ENCODE measurements around the gene SSTR4. TPM values are rescaled to one million over a fixed set of nuclear protein-coding genes. Genes with fewer than 3 reads are reported as not detected.

SSTR4 gene
- total and polyA plus RNA-seq, 2 of the 13 experiments (the other 11 are each of a cell fraction or from before 2014, with no cell fraction given), result not detected

- POLR2A ChIA-PET, result no interaction called here
- Histone ChIP-seq H3K79me2 (ENCODE audit: insufficient read depth, low read length) (no peaks in the 10 kb centered on the region), H3K4me3 (replicated peaks in 1 of 3; ENCODE audit: insufficient read depth in 1 of 3, low read depth in 2 of 3, low read length in 3 of 3) (no peak overlapping the region), H3K4me2 (ENCODE audit: low read depth, low read length) (no peak overlapping the region), H2AFZ (ENCODE audit: low read length) (no peak overlapping the region), H4K20me1 (ENCODE audit: insufficient read depth, low read length) (no peaks in the 10 kb centered on the region), H3K4me1 (ENCODE audit: insufficient read depth, low read length) (no peaks in the 10 kb centered on the region), H3K27ac (ENCODE audit: extremely low read length, insufficient read depth, low read length) (no peak overlapping the region), H3K36me3 (replicated peaks in 1 of 2; ENCODE audit: control insufficient read depth in 1 of 2, insufficient read depth in 2 of 2, low read length in 2 of 2) (no peaks in the 10 kb centered on the region), H3K27me3 (ENCODE audit: control insufficient read depth in 1 of 2, insufficient read depth in 2 of 2, low read length in 2 of 2) (peaks cover 1 to 3% of the 10 kb centered on the region in 2 experiments; a peak in 1 of 5 replicates), H3K9ac (ENCODE audit: insufficient read depth, low read depth, low read length) (no peak overlapping the region), H3K9me3 (ENCODE audit: low read length) (no peaks in the 10 kb centered on the region)
- BruUV-seq (replicated peaks), result no TSS peak
- in situ Hi-C loops (cut with HindIII; ENCODE audit: extremely low pct_ligation_motif_present, low pct_unique_long_range_greater_than_20kb) (no loop called here), intact Hi-C loops (cut with micrococcal nuclease; ENCODE audit: unreplicated experiment) (no loop called here)
- WGBS (ENCODE audit: low lambda C conversion rate), result 32% methylated on average over 12 of the region's 12 CpGs
- CTCF ChIA-PET (ENCODE audit: low intra/inter-chr PET ratio, low total read pairs), result no interaction called here
- TF ChIP-seq STAT5B (CRISPR knock-in tag; IDR thresholded peaks at IDR 0.05) (no peak), ZNF280B (CRISPR knock-in tag; IDR thresholded peaks at IDR 0.05; ENCODE audit: borderline replicate concordance) (no peak), TGIF2 (CRISPR knock-in tag; IDR thresholded peaks at IDR 0.05) (no peak), KDM3A (CRISPR knock-in tag; IDR thresholded peaks at IDR 0.05; ENCODE audit: low read depth) (no peak)
- FAIRE-seq, result no peak
- ATAC-seq, result no peak
- DNase-seq (ENCODE audit: low spot score), result no peak
These were observed 14.7 kb upstream of the SSTR4 start for GRCh38 chr20:23020230-23021018.

DNA sequence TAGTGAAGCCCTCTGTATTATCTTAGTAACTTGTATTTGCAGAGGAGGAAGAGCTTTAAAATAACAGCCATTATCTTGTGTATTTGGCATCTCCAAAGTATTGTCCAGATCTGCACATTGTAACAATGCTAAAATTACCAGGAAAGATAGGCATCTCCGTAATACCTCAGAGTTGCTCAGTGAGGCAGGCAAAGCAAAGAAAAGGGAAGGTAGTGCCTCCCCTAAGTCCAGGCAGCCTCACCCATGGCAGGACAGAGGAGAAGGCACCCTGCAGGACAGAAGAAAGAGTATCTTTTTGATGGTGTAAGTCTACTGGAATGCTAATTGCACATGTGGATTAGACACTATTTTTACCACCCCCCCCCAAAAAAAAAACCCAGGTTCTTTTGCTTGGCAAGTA, 13.6 kb upstream of the SSTR4 start:
- H4K20me1 ChIP-seq (ENCODE audit: insufficient read depth, low read length), result no peaks in the 10 kb centered on the region
- H2AFZ ChIP-seq (ENCODE audit: low read length), result no peak overlapping the region
- H3K4me1 ChIP-seq (ENCODE audit: insufficient read depth, low read length), result no peaks in the 10 kb centered on the region
- no peak overlapping the region for H3K4me3 ChIP-seq (replicated peaks in 1 of 3; ENCODE audit: insufficient read depth in 1 of 3, low read depth in 2 of 3, low read length in 3 of 3)
- 21% methylated on average over 1 of the region's 1 CpG for WGBS (ENCODE audit: low lambda C conversion rate)
- TF ChIP-seq MED1 (CRISPR knock-in tag; IDR thresholded peaks at IDR 0.05) (no peak), ZBTB3 (CRISPR knock-in tag; IDR thresholded peaks at IDR 0.05; ENCODE audit: borderline replicate concordance, low read depth) (no peak)
- peaks cover 1 to 3% of the 10 kb centered on the region in 2 experiments; a peak in 1 of 5 replicates for H3K27me3 ChIP-seq (ENCODE audit: control insufficient read depth in 1 of 2, insufficient read depth in 2 of 2, low read length in 2 of 2)
- H3K4me2 ChIP-seq (ENCODE audit: low read depth, low read length), result no peak overlapping the region
- DNase-seq (ENCODE audit: low spot score) (no peak), ATAC-seq (no peak), FAIRE-seq (no peak)
- no peak overlapping the region for H3K9ac ChIP-seq (ENCODE audit: insufficient read depth, low read depth, low read length)
- H3K27ac ChIP-seq (ENCODE audit: extremely low read length, insufficient read depth, low read length), result no peak overlapping the region
- in situ Hi-C loops (cut with HindIII; ENCODE audit: extremely low pct_ligation_motif_present, low pct_unique_long_range_greater_than_20kb), result no loop called here
- intact Hi-C loops (cut with micrococcal nuclease; ENCODE audit: unreplicated experiment), result no loop called here
- BruUV-seq (replicated peaks), result no TSS peak
- H3K9me3 ChIP-seq (ENCODE audit: low read length), result no peaks in the 10 kb centered on the region
- POLR2A ChIA-PET, result no interaction called here
- H3K79me2 ChIP-seq (ENCODE audit: insufficient read depth, low read length), result no peaks in the 10 kb centered on the region
- CTCF ChIA-PET (ENCODE audit: low intra/inter-chr PET ratio, low total read pairs), result no interaction called here
- no peaks in the 10 kb centered on the region for H3K36me3 ChIP-seq (replicated peaks in 1 of 2; ENCODE audit: control insufficient read depth in 1 of 2, insufficient read depth in 2 of 2, low read length in 2 of 2)

Data from HepG2 (cell line).